ENCODE measurements around the gene ZDHHC16. TPM values are rescaled to one million over a fixed set of nuclear protein-coding genes. Genes with fewer than 3 reads are reported as not detected.
"Not testable (repeated sequence)": the region's sequence is repeated elsewhere in the genome, so short reads cannot be mapped to it uniquely, and the experiment has no call there.

ZDHHC16 gene
- total RNA-seq, 4 donors from 2014 or later = 1.8 to 31.8 (median 19.0) TPM

DNA sequence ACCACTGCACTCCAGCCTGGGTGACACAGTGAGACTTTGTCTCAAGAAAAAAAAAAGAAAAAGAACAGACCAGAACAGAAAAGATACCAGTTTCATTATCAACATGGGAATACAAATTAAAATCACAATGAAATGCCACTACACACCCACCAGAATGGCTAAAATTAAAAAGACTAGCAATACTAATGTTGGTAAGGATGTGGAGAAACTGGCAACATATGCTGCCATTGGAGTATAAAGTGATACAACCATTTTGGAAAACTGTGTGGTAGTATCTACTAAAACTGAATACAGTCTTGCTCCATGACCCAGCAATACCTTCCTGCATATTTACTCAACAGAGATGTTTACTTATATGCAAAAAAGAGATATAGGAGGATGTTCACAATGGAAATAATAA is 41.9 kb upstream of the ZDHHC16 start:
- DNase-seq = no peak
- no peak overlapping the region for H3K27ac ChIP-seq
- H3K36me3 ChIP-seq = no peaks in the 10 kb centered on the region
- no peak overlapping the region for H3K4me3 ChIP-seq
- H3K9me3 ChIP-seq = no peaks in the 10 kb centered on the region
- no peaks in the 10 kb centered on the region for H3K27me3 ChIP-seq
- TF ChIP-seq CTCF (IDR thresholded peaks at IDR 0.05) (no peak), POLR2A (IDR thresholded peaks at IDR 0.05) (no peak)
- peaks cover 0 to 7% of the 10 kb centered on the region in 2 donors for H3K4me1 ChIP-seq
- intact Hi-C loops (cut with DNase I; ENCODE audit: low total_unique reads) = no loop called here

DNA sequence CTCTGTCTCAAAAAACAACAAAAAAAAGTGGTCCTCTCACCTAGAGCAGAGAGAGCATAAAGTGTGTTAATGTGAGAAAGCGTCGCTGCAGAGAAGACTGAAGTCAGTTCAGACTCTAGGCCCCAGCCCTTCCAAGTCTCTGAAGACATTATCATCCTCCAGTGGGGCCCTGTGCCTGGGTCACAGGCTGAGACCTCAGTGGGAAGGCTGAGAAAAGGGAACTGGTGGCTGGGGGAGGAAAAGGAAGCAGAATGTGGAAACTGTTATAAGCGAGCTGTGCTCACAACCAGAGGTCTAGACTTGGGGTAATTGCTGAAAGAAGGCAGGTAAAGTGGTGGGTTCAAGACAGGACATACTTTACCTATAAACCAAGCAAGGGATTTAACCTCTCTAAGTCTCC is 39.9 kb upstream of the ZDHHC16 start:
- intact Hi-C loops (cut with DNase I; ENCODE audit: low total_unique reads) = no loop called here
- DNase-seq = no peak
- no peak overlapping the region for H3K27ac ChIP-seq
- H3K36me3 ChIP-seq = no peaks in the 10 kb centered on the region
- no peaks in the 10 kb centered on the region for H3K27me3 ChIP-seq
- H3K4me1 ChIP-seq = no peaks in the 10 kb centered on the region
- H3K9me3 ChIP-seq = no peaks in the 10 kb centered on the region
- H3K4me3 ChIP-seq = no peak overlapping the region
- no peak for TF ChIP-seq CTCF (IDR thresholded peaks at IDR 0.05)
- TF ChIP-seq POLR2A (IDR thresholded peaks at IDR 0.05) = no peak

GRCh38 chr10:97406483-97406882 is 39.5 kb upstream of the ZDHHC16 start:
- H3K27me3 ChIP-seq; H3K4me1 ChIP-seq; intact Hi-C loops (cut with DNase I; ENCODE audit: low total_unique reads); DNase-seq; H3K4me3 ChIP-seq; H3K9me3 ChIP-seq; H3K27ac ChIP-seq; H3K36me3 ChIP-seq: not testable (repeated sequence)

GRCh38 chr10:97407211-97407951 is 38.6 kb upstream of the ZDHHC16 start:
- DNase-seq = peak; percentile 39 to 63
- Histone ChIP-seq H3K4me3 (no peak overlapping the region), H3K36me3 (no peaks in the 10 kb centered on the region), H3K27me3 (no peaks in the 10 kb centered on the region), H3K27ac (no peak overlapping the region), H3K4me1 (no peaks in the 10 kb centered on the region), H3K9me3 (no peaks in the 10 kb centered on the region)
- TF ChIP-seq POLR2A (IDR thresholded peaks at IDR 0.05) (no peak), CTCF (IDR thresholded peaks at IDR 0.05) (peak; percentile 70 to 87 (median 72))
- intact Hi-C loops (cut with DNase I; ENCODE audit: low total_unique reads) = no loop called here

- no peaks in the 10 kb centered on the region for H3K9me3 ChIP-seq
- H3K27me3 ChIP-seq = no peaks in the 10 kb centered on the region
- no peak overlapping the region for H3K4me3 ChIP-seq
- intact Hi-C loops (cut with DNase I; ENCODE audit: low total_unique reads) = no loop called here
- no peak overlapping the region for H3K27ac ChIP-seq
- TF ChIP-seq CTCF (IDR thresholded peaks at IDR 0.05) (no peak), POLR2A (IDR thresholded peaks at IDR 0.05) (no peak)
- no peak for DNase-seq
- H3K4me1 ChIP-seq = no peaks in the 10 kb centered on the region
- H3K36me3 ChIP-seq = no peaks in the 10 kb centered on the region
Observed at GRCh38 chr10:97407952-97408248, 38.1 kb upstream of the ZDHHC16 start.

All from uterus (tissue), 4 donors.